ENCODE data around the gene RAB44.

RAB44 gene

GRCh38 chr6:36779227-36779626 is 81.6 kb downstream of the RAB44 start:
- DNase-seq = no peak

GRCh38 chr6:36780442-36781177 is 83.0 kb downstream of the RAB44 start:
- DNase-seq = no peak

DNA sequence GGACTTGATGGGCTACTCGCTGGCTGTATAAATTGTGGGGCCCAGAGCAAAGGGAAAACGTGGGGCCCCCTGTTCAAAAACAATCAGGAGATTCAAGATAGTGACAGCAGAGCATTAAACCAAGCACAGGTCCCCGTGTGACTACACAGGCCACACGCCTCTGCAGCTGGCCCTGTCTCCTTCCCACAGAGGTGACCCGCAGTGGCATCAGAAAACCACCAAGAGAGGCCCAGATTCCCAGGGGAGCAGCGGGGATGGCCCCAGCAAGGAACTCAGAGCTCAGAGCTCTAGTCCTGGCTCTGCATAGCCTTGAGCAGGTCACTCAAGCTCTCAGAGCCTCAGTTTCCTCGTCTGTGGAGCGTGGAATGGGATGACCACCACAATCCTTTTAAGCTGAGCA is 84.0 kb downstream of the RAB44 start:
- no peak for DNase-seq
